Measurements from ENCODE around the gene MT4.

GRCh38 chr16:56608876-56609462 is 44.1 kb downstream of the MT4 start:
- TF ChIP-seq CTCF (IDR thresholded peaks at IDR 0.05): no peak
- no peak for TF ChIP-seq POLR2A (IDR thresholded peaks at IDR 0.05)

Measured in uterus (tissue), 2 donors.